Natural killer cell (primary cell): ENCODE data around the gene PDZRN3. TPM values are rescaled to one million over a fixed set of nuclear protein-coding genes. Genes with fewer than 3 reads are reported as not detected.

Experiments
- ATAC-seq, 3 donors: fragments of 150-1000 bp in 2 of 3; fragments of 200-7000 bp in 1 of 3; cut with Tn5 transposase; 1 replicate in 1 of 3; 2 replicates in 2 of 3; pipeline ENCODE4 v1.10.0; 2021; ENCODE audit warnings: mild to moderate bottlenecking in 2 of 3, moderate library complexity in 2 of 3
- DNase-seq, 2 donors: peaks; one replicate each; pipeline versions ENCODE4 v3.0.0 to v3.0.0-alpha.2; 2013 to 2021; ENCODE audit warnings: mixed read lengths in 1 of 2
- H3K27ac ChIP-seq: one replicate; pipeline ENCODE4 v1.5.1; 2013; ENCODE audit warnings: mild to moderate bottlenecking, low read length
- H3K27me3 ChIP-seq: one replicate; pipeline ENCODE4 v1.6.1; 2013; ENCODE audit warnings: low read length; ENCODE audit not compliant: control insufficient read depth, insufficient read depth
- H3K36me3 ChIP-seq: one replicate; pipeline ENCODE4 v1.6.1; 2013; ENCODE audit warnings: low read length; ENCODE audit not compliant: control insufficient read depth, insufficient read depth
- H3K4me1 ChIP-seq: one replicate; pipeline ENCODE4 v1.6.1; 2013; ENCODE audit warnings: low read length; ENCODE audit not compliant: control insufficient read depth, insufficient read depth
- H3K4me3 ChIP-seq: one replicate; pipeline ENCODE4 v1.5.1; 2013; ENCODE audit warnings: low read length
- H3K9me3 ChIP-seq: one replicate; pipeline ENCODE4 v1.6.1; 2013; ENCODE audit warnings: low read length; ENCODE audit not compliant: control insufficient read depth, insufficient read depth
- H3K27ac Mint-ChIP-seq, 2 donors: one replicate each; pipeline ENCODE4 v1.8.0; 2022; ENCODE audit warnings: mild to moderate bottlenecking in 2 of 2, mixed read lengths in 2 of 2, moderate library complexity in 1 of 2
- H3K27me3 Mint-ChIP-seq, 2 donors: one replicate each; pipeline ENCODE4 v1.8.0; 2022; ENCODE audit warnings: low read depth in 2 of 2, mixed read lengths in 2 of 2
- H3K36me3 Mint-ChIP-seq: one replicate; pipeline ENCODE4 v1.8.0; 2022; ENCODE audit warnings: mixed read lengths
- H3K4me1 Mint-ChIP-seq, 2 donors: one replicate each; pipeline ENCODE4 v1.8.0; 2022; ENCODE audit warnings: mixed read lengths in 2 of 2
- H3K4me3 Mint-ChIP-seq: one replicate; pipeline ENCODE4 v1.8.0; 2022; ENCODE audit warnings: mild to moderate bottlenecking, moderate library complexity, mixed read lengths
- H3K9me3 Mint-ChIP-seq, 2 donors: one replicate each; pipeline ENCODE4 v1.8.0; 2022; ENCODE audit warnings: mixed read lengths in 2 of 2
- CTCF ChIP-seq: fragments of 200-600 bp; IDR thresholded peaks from one replicate; pipeline ENCODE4 v1.8.0; 2022; ENCODE audit warnings: antibody characterized with exemption
- WGBS: methylation state at CpG from one replicate; pipeline ENCODE4 v1.1.7; 2013; ENCODE audit warnings: missing lambda C conversion rate; ENCODE audit not compliant: insufficient coverage; 5-methylcytosine and 5-hydroxymethylcytosine counted together
- intact Hi-C: fragments of 100-400 bp; cut with micrococcal nuclease; formaldehyde crosslinking; loops from one replicate; pipeline ENCODE4 v1.14.2; 2022
- total RNA-seq, 4 donors: library from RNA; stranded (reverse); fragments of 120-200 nt in 1 of 4; gene quantifications; one replicate each; pipeline versions ENCODE4 v1.2.3 to v1.2.4, GENCODE V29; 2013 to 2022

PDZRN3 gene
- total RNA-seq, 3 donors from 2014 or later (not counting 1 experiment from before 2014, with no cell fraction given), result not detected

DNA sequence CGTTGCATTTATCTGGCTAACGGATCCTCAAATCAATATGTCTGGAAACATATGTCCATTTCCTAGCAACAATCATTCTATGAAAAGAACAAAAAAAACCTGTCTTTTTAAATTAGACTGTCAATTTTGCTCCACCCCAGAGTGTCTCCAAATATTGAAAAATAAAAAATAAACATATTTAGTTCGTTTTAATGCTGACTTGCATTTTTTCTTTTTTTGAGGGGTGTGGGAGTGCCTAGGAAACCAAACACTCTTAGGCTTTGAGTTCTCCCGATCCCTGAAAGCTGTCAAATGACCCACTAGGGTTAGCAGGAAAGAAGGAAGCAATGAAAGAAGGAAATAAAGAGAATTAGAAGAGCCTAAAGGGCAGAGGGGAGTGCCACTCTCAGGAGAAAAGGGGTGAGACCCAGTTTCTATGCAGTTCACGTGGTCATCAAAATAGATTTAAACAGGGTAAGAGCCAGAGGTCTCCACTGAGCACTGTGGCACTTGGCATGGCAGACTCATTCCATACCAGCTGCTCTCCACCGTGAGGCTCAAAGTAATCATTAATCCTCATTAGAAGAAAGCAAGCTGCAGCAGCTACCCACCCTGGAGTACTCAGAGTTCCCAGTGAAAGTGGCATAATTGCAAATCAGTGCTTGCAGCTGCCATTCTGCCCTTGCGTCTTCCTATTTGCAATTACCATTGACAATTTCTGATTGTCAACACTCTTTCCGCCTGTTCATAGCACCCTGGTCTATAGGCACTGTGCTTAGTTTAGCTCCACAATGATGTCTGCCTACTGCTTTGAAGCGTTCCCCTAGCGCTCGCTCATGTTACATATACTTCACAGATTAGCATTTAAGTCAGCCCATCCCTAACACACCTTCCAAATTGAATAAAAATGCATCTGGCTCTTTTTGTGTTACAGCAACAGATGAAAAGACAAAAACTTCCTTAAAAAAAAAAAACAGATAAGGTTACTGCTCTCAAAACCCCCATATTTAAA is 32.3 kb downstream of the PDZRN3 start:
- intact Hi-C loops, result no loop called here
- Mint-ChIP-seq H3K4me3 (no peak overlapping the region), H3K27me3 (no peaks in the 10 kb centered on the region), H3K27ac (no peak overlapping the region), H3K9me3 (peaks cover 7 to 9% of the 10 kb centered on the region in 2 donors), H3K4me1 (no peaks in the 10 kb centered on the region), H3K36me3 (no peaks in the 10 kb centered on the region)
- no peak for DNase-seq
- no peak overlapping the region for H3K27ac ChIP-seq
- H3K36me3 ChIP-seq, result no peaks in the 10 kb centered on the region
- H3K4me1 ChIP-seq, result no peaks in the 10 kb centered on the region
- no peak overlapping the region for H3K4me3 ChIP-seq
- no peak for TF ChIP-seq CTCF
- no peak for ATAC-seq
- H3K27me3 ChIP-seq, result no peaks in the 10 kb centered on the region
- 83% methylated on average over 11 of the region's 11 CpGs for WGBS
- no peaks in the 10 kb centered on the region for H3K9me3 ChIP-seq

- TF ChIP-seq CTCF, result no peak
Observed at GRCh38 chr3:73591286-73591800, 33.4 kb downstream of the PDZRN3 start.

DNA sequence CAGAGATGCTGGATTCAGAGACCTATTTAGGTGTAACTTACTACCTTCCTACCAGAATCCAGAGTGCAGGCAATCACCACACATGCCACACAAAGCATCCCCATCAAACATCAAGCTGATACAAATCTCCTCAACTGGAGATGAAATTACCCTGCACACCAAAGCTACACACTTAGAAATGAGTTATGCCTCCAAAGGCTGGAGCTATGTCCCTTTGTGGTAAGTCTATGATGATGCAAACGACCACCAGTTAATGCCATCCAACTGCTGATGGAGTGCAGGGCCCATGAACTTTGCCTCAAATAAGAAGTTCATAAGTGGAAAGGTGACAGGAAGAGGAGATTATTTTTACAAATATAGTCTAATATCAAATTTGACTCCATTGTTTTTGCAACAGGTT is 38.1 kb downstream of the PDZRN3 start:
- DNase-seq (no peak), ATAC-seq (no peak)
- H3K4me3 Mint-ChIP-seq, result no peak overlapping the region
- Histone ChIP-seq H3K27ac (no peak overlapping the region), H3K4me3 (no peak overlapping the region), H3K9me3 (no peaks in the 10 kb centered on the region), H3K36me3 (no peaks in the 10 kb centered on the region), H3K4me1 (no peaks in the 10 kb centered on the region), H3K27me3 (no peaks in the 10 kb centered on the region)
- 55% methylated on average over 1 of the region's 1 CpG for WGBS
- peaks cover 0 to 3% of the 10 kb centered on the region in 2 donors for H3K9me3 Mint-ChIP-seq
- no peaks in the 10 kb centered on the region for H3K36me3 Mint-ChIP-seq
- no peak for TF ChIP-seq CTCF
- H3K27me3 Mint-ChIP-seq, result no peaks in the 10 kb centered on the region
- no peaks in the 10 kb centered on the region for H3K4me1 Mint-ChIP-seq
- intact Hi-C loops, result no loop called here
- H3K27ac Mint-ChIP-seq, result no peak overlapping the region

More at GRCh38 chr3:73591286-73591800, 33.4 kb downstream of the PDZRN3 start:
- 71% methylated on average over 3 of the region's 3 CpGs for WGBS
- Histone ChIP-seq H3K9me3 (no peaks in the 10 kb centered on the region), H3K36me3 (no peaks in the 10 kb centered on the region), H3K4me1 (no peaks in the 10 kb centered on the region), H3K4me3 (no peak overlapping the region), H3K27ac (no peak overlapping the region), H3K27me3 (no peaks in the 10 kb centered on the region)
- no peak overlapping the region for H3K27ac Mint-ChIP-seq
- H3K4me3 Mint-ChIP-seq, result no peak overlapping the region
- no peak for DNase-seq
- H3K4me1 Mint-ChIP-seq, result no peaks in the 10 kb centered on the region
- no peaks in the 10 kb centered on the region for H3K36me3 Mint-ChIP-seq
- intact Hi-C loops, result no loop called here
- H3K9me3 Mint-ChIP-seq, result peaks cover 6 to 9% of the 10 kb centered on the region in 2 donors
- no peaks in the 10 kb centered on the region for H3K27me3 Mint-ChIP-seq
- no peak for ATAC-seq
